Right ventricle myocardium superior (tissue), 1 donor: Measurements from ENCODE around the gene SLC25A25. TPM values are rescaled to one million over a fixed set of nuclear protein-coding genes. Genes with fewer than 3 reads are reported as not detected.
"Not testable (repeated sequence)": the region's sequence is repeated elsewhere in the genome, so short reads cannot be mapped to it uniquely, and the experiment has no call there.

Source experiments
- ATAC-seq: fragments of 200-7000 bp; cut with Tn5 transposase; one replicate; pipeline ENCODE4 v1.9.1; 2020; ENCODE audit warnings: mild to moderate bottlenecking; ENCODE audit not compliant: poor library complexity
- DNase-seq: peaks from one replicate; pipeline ENCODE4 v3.0.0-alpha.2; 2020
- intact Hi-C: fragments of 100-400 bp; cut with DNase I; formaldehyde crosslinking; loops from one replicate; pipeline ENCODE4 v1.11.2; 2022
- total RNA-seq: library from RNA; stranded (reverse); fragmentation: NEBNext Ultra II Directional; extraction: Animal tissue kit (Norgen Biotek cat#: 25700); gene quantifications from one replicate; pipeline ENCODE4 v1.2.1, GENCODE V29; 2021
- donor health status: DM: no; HTN: yes; CAD: no; lungs with severe emphysema.

The SLC25A25 gene
- total RNA-seq, 1 donor from 2014 or later: 5.0 TPM

DNA sequence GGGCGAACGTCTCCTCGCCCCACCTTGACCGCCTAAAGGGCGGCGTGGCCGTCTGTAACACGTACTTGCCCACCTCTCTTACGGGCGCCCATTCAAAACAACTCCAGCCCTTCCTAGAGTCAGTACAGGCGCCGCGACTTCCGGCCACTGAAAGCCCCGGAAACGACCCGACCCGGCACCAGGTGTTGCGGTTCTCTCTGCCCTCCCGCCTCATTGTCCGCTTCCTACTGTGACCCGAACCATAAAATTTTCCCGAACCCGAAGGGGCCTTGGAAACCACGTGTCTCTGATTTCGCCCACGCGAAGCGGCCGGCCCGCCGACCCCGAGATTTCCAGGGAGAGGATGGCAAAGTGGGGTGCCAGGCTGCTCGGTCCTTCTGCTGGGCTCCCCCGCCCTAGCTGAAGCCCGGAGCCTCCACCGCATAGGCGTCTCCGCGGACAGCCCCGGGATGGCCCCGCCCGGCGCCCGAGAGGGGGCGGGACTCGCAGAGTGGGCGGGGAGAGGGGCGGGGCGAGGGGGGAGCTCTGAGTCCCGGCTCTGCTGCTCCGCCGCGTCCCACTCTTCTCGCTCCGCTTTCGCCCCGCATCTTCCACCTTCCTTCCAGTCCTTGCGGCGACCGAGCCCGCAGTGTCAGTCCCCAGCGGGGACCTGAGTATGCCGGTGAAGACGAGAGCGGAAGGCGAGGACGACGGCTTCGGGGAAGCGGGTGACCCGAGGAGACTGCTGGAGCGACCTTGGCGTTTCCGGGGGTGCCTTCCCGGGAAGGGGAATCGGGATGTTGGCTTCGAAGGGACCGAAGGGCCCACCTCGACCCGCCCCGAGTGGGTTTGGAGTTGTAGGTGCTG is 60.2 kb downstream of the SLC25A25 start:
- intact Hi-C loops: no loop called here
- ATAC-seq: peak; percentile 92
- peak; percentile 89 for DNase-seq

DNA sequence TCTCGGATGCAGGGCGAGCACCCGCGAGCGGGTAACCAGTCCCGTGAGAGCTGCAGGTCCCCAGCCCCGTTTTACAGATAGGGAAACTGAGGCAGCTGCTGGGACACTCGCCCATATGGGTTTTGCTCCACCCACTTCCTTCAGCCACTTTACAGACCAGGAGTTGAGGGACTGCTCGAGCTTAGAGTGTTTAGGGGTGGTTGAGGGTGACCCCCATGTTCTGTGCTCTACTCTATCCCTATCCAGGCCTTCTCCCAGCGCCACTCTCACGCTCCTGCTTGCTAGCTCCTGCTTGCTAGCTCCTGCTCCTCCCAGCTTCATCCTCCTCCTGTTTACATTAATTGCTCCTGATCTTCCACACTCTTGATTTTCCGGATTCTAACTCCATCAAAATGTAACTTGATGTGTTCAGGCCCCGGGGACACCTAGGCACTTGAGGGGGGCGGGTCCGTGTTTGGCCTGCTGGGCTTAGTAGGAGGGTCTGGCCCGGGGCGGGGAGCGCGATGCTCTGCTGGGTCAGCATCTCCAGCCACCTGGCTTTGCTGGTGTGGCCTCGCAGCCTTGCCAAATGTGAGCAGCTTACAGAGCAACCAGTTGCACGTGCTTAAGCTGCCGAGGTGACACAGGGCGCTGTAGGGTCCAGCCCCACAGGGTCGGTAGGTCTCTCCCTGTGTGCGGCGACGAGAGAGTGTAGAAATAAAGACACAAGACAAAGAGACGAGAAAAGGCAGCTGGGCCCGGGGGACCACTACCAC is 61.0 kb downstream of the SLC25A25 start:
- intact Hi-C loops: no loop called here
- peak; percentile 48 for DNase-seq
- ATAC-seq: no peak

DNA sequence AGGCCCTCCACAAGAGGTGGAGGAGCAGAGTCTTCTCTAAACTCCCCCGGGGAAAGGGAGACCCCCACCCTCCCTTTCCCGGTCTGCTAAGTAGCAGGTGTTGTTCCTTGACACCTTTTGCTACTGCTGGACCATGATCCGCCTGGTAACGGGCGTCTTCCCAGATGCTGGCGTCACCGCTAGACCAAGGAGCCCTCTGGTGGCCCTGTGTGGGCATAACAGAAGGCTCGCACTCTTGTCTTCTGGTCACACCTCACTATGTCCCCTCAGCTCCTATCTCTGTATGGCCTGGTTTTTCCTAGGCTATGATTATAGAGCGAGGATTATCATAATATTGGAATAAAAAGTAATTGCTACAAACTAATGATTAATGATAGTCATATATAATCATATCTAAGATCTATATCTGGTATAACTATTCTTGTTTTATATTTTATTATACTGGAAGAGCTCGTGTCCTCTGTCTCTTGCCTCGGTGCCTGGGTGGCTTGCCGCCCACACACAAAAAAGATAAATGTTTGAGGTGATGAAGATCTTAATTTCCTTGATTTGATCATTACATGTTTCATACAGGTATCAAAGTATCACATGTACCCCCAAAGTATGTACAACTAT is 62.1 kb downstream of the SLC25A25 start:
- intact Hi-C loops, ATAC-seq: not testable (repeated sequence)
- DNase-seq: peak; percentile 76

DNA sequence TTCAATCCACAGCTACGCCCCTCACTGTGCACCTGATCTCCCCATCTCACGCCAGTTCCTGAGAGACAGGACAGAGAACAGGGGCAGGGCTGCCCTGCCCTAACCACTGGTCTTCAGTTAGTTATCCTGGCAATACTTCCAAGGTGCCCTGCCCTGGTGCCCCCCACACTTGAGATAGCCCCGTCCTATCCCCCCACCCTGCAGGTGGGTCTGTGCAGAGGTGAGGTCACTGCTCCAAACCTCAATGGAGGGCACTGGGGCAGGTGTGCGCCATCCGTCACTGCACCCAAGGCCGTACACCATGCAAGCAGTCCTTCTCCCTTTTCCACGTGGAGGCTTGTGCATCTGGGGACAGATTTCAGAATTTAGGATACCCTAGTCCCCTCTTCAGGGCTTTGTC is 62.6 kb downstream of the SLC25A25 start:
- intact Hi-C loops, ATAC-seq: not testable (repeated sequence)
- peak; percentile 22 for DNase-seq

DNA sequence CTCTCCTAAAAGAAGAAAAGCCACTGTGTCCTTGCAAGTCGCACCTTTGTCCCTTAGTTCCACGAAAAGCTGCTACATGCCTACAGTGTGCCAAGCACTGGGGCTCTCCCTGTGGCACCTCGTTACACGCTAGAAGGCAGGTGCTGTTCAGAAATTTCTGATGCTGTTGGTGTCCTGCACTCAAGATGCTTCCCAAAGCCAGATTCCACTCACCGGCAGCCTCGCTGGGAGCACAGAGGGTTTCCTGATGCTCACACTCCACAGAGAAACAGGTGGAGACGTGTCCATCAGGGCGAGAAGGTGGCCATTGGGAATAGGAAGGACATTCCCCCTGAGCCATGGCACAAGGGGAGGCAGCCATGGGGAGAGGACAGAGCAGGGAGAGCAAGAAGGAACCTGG is 63.3 kb downstream of the SLC25A25 start:
- intact Hi-C loops, ATAC-seq: not testable (repeated sequence)
- peak; percentile 26 for DNase-seq

DNA sequence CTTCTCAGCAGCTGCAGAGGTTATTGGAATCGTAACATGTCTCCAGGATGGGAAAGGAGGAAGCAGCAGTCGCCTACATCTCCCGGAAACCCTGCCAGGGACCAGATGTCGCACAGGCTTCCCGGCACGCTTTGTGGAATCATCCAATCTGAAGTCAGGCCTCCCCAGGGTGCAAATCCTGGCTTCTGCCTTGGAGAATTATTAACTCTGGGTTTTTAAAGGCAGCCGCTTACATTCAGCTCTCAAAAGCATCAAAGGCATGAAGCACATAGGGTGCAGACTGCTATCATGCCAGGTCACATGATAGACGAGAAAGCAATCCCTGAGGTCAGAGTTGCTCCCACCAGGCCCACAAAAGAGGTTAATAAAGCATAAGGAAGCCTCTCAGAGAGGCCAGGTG is 64.1 kb downstream of the SLC25A25 start:
- ATAC-seq, intact Hi-C loops: not testable (repeated sequence)
- peak; percentile 65 for DNase-seq

DNA sequence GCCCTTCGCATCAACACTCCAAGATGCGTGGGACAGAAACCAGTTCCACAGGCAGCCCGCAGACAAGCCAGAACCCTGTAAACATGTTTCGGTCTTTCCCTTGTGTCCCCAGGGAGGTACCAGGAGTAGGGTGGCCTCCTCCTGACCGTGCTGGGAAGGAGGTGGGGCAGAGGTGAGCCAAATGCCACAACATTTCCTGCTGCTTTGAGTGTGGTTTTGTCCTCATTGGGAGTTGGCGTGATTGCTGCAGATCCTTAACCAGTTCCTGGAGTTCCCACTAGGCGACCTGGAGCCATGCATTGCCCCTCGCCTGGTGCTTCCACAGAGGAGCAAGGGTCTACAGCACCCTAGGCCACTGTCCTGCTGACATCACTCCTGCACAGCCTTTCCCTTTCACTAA is 67.5 kb downstream of the SLC25A25 start:
- intact Hi-C loops, ATAC-seq: not testable (repeated sequence)
- DNase-seq: peak; percentile 7

DNA sequence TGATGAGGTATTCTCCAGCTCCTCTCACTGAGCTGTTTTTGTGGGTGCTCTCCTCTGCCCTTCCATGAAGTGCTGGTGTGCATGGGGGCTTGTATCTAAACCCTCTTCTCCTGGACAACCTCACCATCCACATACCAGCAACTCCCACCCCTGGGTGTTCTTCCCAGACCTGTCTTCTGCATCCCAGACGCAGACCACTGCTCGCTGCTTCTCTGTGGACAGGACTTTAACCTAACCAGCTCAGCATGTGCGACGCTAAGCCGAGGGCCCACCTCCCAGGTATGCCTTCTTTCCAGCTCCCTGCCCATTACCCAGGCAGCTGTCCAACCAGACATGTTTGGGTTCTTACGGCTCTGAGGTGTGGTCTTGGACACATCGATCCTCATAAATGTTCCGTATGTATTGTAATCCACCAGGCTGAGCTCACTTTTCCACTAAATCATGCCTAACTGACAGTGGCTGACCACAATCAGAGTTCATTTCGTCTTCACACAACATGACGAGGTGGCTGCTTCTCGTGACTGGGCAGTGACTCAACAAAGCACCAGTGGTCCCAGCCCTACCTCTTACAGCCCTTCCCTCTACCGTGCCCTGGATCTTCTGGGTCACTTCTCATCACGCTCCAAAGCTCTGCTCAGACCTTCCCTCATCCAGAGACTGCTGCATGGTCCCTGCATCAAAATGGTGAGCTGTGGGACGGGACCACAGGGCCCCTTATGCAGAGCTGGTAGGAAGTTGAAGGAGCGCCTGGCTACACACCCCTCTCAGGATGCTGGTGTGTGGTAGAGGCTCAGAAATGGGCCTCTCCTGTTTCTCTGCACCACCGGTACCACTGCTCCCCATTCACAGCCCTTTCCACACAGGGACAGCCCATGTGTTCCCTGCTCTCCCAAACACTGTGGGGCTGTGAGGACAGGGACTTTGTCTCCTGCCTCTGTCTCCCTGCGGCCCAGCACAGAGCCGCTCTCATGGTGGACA is 69.1 kb downstream of the SLC25A25 start:
- intact Hi-C loops: no loop called here
- no peak for ATAC-seq
- DNase-seq: peak; percentile 26

DNA sequence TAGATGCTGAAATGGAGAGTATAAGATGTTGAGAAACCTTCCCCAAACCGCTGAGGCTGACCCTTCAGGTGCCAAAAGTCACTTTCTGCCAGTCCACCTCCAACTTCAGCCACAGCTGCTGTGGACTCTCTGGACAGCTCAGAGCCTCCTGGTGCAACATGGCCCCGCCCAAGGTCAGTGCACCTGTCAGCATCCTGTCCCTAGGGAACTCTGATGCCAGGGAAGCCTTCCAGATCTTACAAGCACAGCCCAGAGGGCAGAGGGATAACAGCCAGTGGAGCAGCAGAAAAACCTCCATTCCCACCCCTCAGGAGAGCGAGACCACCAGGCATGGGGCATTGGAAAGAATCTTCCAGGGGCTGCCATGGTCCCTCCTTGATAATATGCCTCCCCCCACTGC is 70.0 kb downstream of the SLC25A25 start:
- intact Hi-C loops: no loop called here

DNA sequence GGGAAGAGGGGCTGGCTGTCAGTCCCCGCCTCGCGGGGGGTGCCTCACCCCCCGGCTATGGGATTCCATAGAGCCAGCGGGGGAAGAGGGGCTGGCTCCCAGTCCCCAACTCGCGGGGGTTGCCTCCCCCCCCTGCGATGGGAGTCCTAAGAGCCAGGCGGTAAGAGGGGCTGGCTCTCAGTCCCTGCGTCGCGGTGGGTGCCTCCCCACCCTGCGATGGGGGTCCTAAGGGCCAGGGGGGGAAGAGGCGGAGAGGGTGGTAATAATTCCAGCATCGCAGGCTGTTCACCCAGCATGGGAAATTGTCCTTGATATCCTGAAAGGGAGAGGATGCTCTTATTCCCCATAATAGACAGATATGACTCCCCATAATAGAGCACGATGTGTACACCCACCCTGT is 71.6 kb downstream of the SLC25A25 start:
- ATAC-seq (no peak), DNase-seq (no peak)
- intact Hi-C loops: no loop called here

More for the DNA sequence above, 70.0 kb downstream of the SLC25A25 start:
- peak; percentile 15 for DNase-seq
- ATAC-seq: no peak

DNA sequence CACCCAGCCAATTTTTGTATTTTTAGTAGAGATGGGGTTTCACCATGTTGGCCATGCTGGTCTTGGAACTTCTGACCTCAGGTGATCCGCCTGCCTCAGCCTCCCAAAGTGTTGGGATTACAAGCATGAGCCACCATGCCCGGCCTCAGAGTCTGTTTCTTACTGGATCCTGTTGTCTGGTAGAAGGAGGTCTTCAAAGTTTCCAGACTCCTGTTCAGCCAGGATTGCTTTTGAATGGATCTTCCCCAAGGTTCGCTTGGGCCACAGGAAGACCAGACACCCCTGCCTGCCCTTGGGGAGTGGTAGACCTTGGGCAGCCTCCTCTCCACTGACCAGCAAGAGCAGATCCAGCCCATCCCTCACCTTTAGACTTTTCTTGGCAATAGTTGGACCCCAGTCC is 73.6 kb downstream of the SLC25A25 start:
- peak; percentile 14 for DNase-seq

DNA sequence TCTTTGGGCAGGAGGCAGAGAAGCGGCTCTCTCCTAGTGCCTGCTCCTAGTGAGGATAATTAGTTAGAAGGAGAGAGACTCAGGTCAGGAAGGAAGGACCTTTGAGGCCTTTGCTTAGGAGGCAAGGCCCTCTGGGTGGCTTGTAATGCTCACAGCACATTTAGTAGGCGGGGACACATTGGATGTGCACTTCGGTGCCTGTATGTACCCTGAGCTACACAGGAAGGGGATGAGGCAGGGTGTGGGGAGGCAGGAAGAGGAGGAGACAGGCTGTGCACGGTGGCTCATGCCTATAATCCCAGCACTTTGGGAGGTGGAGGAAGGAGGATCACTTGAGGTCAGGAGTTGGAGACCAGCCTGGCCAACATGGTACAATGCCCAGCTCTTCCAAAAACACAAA is 74.0 kb downstream of the SLC25A25 start:
- DNase-seq (peak; percentile 37), ATAC-seq (no peak)
- intact Hi-C loops: no loop called here

More for the DNA sequence above, 73.6 kb downstream of the SLC25A25 start:
- no peak for ATAC-seq
- intact Hi-C loops: no loop called here

DNA sequence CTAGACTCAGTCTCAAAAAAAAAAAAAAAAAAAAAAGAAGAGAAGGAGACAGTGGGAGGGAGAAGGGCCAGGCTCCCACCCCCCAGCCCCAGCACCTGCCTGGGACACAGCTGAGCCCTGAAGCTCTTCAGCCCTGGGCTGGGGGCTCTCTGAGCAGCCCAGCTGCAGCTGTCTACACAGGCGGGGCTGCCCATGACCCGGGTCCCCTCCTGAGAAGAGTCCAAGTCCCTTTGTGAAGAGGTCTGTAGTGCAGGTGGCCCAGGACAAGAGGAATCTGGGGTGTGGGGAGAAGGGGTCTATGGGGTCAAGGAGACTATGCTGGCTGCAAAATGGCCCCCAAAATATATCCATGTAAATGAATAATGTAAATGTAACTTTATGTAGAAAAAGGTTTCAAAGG is 74.6 kb downstream of the SLC25A25 start:
- intact Hi-C loops: no loop called here
- ATAC-seq: no peak
- peak; percentile 21 for DNase-seq

DNA sequence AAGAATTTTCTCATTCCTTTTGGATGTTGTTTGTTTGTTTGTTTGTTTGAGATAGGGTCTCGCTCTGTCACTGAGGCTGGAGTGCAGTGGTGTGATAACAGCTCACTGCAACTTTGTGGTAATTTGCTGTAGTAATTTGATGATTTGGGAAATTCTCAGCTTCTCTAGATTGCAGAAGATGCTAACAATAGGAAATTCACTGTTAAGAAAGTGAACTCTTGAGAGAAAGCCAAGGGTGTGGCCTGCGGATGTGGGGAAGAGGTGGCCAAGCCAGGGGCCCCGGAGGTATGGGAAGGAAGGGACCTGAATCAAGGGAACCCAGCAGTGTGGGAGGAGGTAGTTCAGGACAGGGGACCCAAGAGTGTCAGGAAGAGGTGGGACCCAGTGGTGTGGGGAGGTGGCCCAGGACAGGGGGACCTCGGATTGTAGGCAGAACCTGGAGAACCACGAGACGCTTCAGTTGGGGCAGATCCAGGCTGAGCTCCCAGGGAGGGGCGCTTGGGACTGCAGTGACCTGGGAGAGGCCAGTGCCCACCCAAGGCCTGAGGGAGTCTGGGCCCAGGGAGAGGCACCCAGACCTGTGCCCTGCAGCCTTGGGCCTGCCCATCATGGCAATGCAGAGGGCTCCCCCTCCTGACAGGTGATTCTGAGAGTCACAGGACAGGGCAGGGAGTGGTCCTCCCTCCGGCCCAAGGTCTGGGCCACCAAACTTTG is 75.7 kb downstream of the SLC25A25 start:
- ATAC-seq (no peak), DNase-seq (peak; percentile 27)

DNA sequence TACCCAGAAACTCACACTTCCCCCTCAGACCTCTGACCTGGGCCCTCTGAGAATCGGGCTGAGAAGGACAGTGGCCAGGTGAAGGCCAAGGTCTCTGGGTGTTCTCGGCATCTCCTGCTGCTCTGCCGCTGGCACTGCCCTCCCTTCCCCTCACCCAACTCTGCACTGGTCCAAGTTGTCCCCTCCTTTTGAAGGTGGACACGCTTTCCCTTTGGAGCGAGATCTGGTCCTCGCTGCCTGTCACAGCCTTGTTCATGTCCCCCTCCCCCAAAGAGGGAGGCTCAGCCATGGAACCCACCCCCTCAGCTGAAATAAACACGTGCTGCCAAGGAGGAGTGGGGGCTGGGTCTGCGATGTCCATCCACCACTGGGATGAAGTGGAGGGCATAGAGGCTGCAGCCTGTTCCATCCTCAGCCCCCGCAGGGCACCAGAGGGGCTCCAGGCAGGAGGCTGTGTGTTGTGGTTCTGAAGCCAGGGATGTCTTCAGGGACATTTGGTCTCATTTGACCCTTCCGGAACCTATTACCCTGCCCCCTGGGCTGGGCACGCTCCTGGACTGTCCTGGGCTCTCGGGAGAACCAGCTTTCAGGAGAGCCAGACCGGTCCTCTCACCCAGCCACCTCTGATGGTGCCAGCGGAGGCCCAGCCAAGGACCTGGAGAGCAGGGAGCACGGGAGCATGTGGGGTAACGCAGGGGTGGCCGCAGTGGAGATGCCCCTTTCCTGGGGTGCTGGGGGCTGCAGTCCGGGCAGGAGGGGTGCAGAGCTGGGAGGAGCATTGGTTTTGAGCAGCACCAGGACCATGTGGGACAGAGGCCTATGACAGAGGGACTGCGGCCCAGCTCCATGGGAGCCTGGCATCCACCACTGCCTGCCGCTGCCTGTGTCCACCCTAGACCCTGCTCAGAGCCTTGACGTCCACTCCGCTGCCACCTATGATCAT is 76.5 kb downstream of the SLC25A25 start:
- ATAC-seq (no peak), DNase-seq (peak; percentile 30)
- intact Hi-C loops: no loop called here

More for the DNA sequence above, 75.7 kb downstream of the SLC25A25 start:
- intact Hi-C loops: no loop called here

DNA sequence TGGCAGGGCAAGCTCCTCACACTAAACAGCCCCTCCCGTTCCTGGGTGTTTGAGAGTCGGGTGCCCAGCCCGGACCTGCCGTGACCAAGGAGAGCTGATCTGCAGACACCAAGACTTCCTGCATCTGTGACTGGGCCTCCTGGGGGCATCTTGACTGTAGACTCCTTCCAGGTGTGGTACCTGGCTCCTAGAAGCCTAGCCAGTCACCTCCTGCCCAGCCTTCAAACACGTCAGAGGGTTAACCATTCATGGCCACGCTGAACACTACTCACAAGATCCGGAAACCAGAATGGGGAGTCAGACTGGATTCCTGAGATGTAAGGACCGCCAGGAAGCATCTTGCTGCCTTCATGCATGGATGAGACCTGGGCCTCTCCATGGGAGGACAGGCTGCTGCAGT is 77.5 kb downstream of the SLC25A25 start:
- ATAC-seq (no peak), DNase-seq (no peak)
- intact Hi-C loops: no loop called here

DNA sequence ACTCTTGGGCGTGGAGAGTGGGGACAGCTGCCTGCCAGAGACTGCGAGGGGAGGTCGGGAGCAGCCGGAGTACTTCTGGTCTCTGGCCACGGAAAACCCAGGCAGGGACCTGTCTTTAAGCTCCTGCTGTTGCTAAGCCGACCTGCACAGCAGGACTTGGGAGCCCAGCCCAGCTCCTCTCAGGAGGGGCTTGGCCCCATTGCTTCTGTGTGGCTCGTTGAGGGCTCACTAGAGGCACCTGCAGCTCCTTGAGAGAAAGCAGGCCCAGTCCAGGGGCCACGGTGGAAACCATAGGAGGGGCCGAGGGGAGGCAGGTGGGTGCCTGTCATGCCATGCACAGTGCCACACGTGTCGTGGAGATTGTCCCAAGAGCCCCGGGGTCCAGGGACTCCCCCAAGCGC is 77.9 kb downstream of the SLC25A25 start:
- intact Hi-C loops: no loop called here
- ATAC-seq (no peak), DNase-seq (peak; percentile 18)
